ENCODE data around the gene LGR6.
A peak's percentile ranks its signal among the peaks of the same experiment; 100 is the strongest.

LGR6 gene

GRCh38 chr1:202248861-202249260, 55.3 kb downstream of the LGR6 start:
- Histone ChIP-seq H3K4me1 (ENCODE audit: insufficient read depth, insufficient read length) (peaks cover 9% of the 10 kb centered on the region), H3K9ac (ENCODE audit: insufficient read length, low read depth) (no peak overlapping the region), H3K27me3 (ENCODE audit: insufficient read depth, insufficient read length) (peaks cover 5% of the 10 kb centered on the region), H3K36me3 (ENCODE audit: insufficient read depth, insufficient read length, low read length) (no peaks in the 10 kb centered on the region), H3K4me3 (ENCODE audit: insufficient read length, low read depth) (no peak overlapping the region), H3K9me3 (ENCODE audit: insufficient read depth, low read length) (no peaks in the 10 kb centered on the region)
- TF ChIP-seq YY1 (IDR thresholded peaks at IDR 0.05; ENCODE audit: insufficient read depth, insufficient read length), result no peak
- no peak for TF ChIP-seq SUZ12 (IDR thresholded peaks at IDR 0.05; ENCODE audit: extremely low read depth, insufficient read depth, insufficient read length)
- no peak for TF ChIP-seq ZNF274 (IDR thresholded peaks at IDR 0.05; ENCODE audit: low read depth, low read length)
- no peak for DNase-seq (ENCODE audit: low read depth, low spot score)

DNA sequence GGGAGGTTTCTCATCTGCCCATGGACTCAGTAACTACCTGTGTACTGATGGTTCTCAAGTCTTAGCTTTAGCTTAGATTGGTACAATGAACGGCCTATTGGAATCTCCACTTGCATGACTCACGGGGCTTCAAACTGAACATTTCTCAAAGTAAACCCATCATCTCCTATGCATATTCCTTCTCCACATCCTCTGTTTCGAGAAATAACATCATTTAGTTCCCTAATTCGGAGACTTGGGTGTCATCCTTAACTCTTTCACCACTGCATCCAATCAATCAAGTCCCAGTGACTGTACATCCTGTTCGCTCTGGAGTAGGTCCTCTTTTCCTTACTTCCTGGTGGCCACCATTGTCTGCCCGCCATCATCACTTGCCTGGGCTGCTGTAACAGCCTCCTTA, 55.8 kb downstream of the LGR6 start:
- TF ChIP-seq ZNF274 (IDR thresholded peaks at IDR 0.05; ENCODE audit: low read depth, low read length), result no peak
- no peak for TF ChIP-seq YY1 (IDR thresholded peaks at IDR 0.05; ENCODE audit: insufficient read depth, insufficient read length)
- TF ChIP-seq SUZ12 (IDR thresholded peaks at IDR 0.05; ENCODE audit: extremely low read depth, insufficient read depth, insufficient read length), result no peak
- H3K27me3 ChIP-seq (ENCODE audit: insufficient read depth, insufficient read length), result peaks cover 5% of the 10 kb centered on the region
- H3K4me3 ChIP-seq (ENCODE audit: insufficient read length, low read depth), result no peak overlapping the region
- no peaks in the 10 kb centered on the region for H3K36me3 ChIP-seq (ENCODE audit: insufficient read depth, insufficient read length, low read length)
- no peak for DNase-seq (ENCODE audit: low read depth, low spot score)
- peaks cover 9% of the 10 kb centered on the region for H3K4me1 ChIP-seq (ENCODE audit: insufficient read depth, insufficient read length)
- H3K9me3 ChIP-seq (ENCODE audit: insufficient read depth, low read length), result no peaks in the 10 kb centered on the region
- H3K9ac ChIP-seq (ENCODE audit: insufficient read length, low read depth), result no peak overlapping the region

GRCh38 chr1:202249846-202250245, 56.2 kb downstream of the LGR6 start:
- H3K27me3 ChIP-seq (ENCODE audit: insufficient read depth, insufficient read length), result peaks cover 5% of the 10 kb centered on the region

GRCh38 chr1:202250982-202251381, 57.4 kb downstream of the LGR6 start:
- Histone ChIP-seq H3K27me3 (ENCODE audit: insufficient read depth, insufficient read length) (peaks cover 5% of the 10 kb centered on the region), H3K4me3 (ENCODE audit: insufficient read length, low read depth) (no peak overlapping the region), H3K36me3 (ENCODE audit: insufficient read depth, insufficient read length, low read length) (no peaks in the 10 kb centered on the region), H3K4me1 (ENCODE audit: insufficient read depth, insufficient read length) (peaks cover 9% of the 10 kb centered on the region), H3K9ac (ENCODE audit: insufficient read length, low read depth) (peak overlapping the region; percentile 33), H3K9me3 (ENCODE audit: insufficient read depth, low read length) (no peaks in the 10 kb centered on the region)
- TF ChIP-seq SUZ12 (IDR thresholded peaks at IDR 0.05; ENCODE audit: extremely low read depth, insufficient read depth, insufficient read length), result no peak
- TF ChIP-seq ZNF274 (IDR thresholded peaks at IDR 0.05; ENCODE audit: low read depth, low read length), result no peak
- no peak for TF ChIP-seq YY1 (IDR thresholded peaks at IDR 0.05; ENCODE audit: insufficient read depth, insufficient read length)
- DNase-seq (ENCODE audit: low read depth, low spot score), result no peak

More at GRCh38 chr1:202249846-202250245, 56.2 kb downstream of the LGR6 start:
- Histone ChIP-seq H3K9ac (ENCODE audit: insufficient read length, low read depth) (no peak overlapping the region), H3K4me1 (ENCODE audit: insufficient read depth, insufficient read length) (peaks cover 9% of the 10 kb centered on the region), H3K4me3 (ENCODE audit: insufficient read length, low read depth) (no peak overlapping the region), H3K9me3 (ENCODE audit: insufficient read depth, low read length) (no peaks in the 10 kb centered on the region), H3K36me3 (ENCODE audit: insufficient read depth, insufficient read length, low read length) (no peaks in the 10 kb centered on the region)
- TF ChIP-seq SUZ12 (IDR thresholded peaks at IDR 0.05; ENCODE audit: extremely low read depth, insufficient read depth, insufficient read length) (no peak), YY1 (IDR thresholded peaks at IDR 0.05; ENCODE audit: insufficient read depth, insufficient read length) (no peak), ZNF274 (IDR thresholded peaks at IDR 0.05; ENCODE audit: low read depth, low read length) (no peak)
- no peak for DNase-seq (ENCODE audit: low read depth, low spot score)

GRCh38 chr1:202251424-202252256, 58.0 kb downstream of the LGR6 start:
- no peak overlapping the region for H3K9ac ChIP-seq (ENCODE audit: insufficient read length, low read depth)
- peaks cover 9% of the 10 kb centered on the region for H3K4me1 ChIP-seq (ENCODE audit: insufficient read depth, insufficient read length)
- no peak for TF ChIP-seq YY1 (IDR thresholded peaks at IDR 0.05; ENCODE audit: insufficient read depth, insufficient read length)
- TF ChIP-seq SUZ12 (IDR thresholded peaks at IDR 0.05; ENCODE audit: extremely low read depth, insufficient read depth, insufficient read length), result no peak
- TF ChIP-seq ZNF274 (IDR thresholded peaks at IDR 0.05; ENCODE audit: low read depth, low read length), result no peak
- H3K9me3 ChIP-seq (ENCODE audit: insufficient read depth, low read length), result no peaks in the 10 kb centered on the region
- no peak overlapping the region for H3K4me3 ChIP-seq (ENCODE audit: insufficient read length, low read depth)
- H3K27me3 ChIP-seq (ENCODE audit: insufficient read depth, insufficient read length), result peaks cover 5% of the 10 kb centered on the region
- DNase-seq (ENCODE audit: low read depth, low spot score), result no peak
- H3K36me3 ChIP-seq (ENCODE audit: insufficient read depth, insufficient read length, low read length), result no peaks in the 10 kb centered on the region

DNA sequence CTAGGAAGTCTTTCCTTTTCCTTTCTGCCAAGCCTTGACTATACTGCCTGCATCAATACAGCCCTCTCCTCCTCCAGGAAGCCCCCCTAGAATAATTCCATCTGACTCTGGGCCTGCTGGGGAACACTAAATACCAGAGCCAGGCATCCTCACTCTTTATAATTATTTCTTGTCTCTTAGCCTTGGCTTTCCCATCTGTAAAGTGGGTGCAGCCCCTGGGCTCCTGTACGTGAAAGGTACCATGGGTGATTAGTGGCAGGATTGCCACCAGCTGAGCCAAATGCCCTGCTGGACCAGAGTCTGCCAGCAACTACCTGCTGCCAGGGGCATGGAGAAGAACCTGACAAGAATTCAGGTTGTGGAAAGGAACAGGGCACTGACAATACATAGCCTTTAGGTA, 58.7 kb downstream of the LGR6 start:
- Histone ChIP-seq H3K4me1 (ENCODE audit: insufficient read depth, insufficient read length) (peaks cover 9% of the 10 kb centered on the region), H3K9me3 (ENCODE audit: insufficient read depth, low read length) (no peaks in the 10 kb centered on the region), H3K36me3 (ENCODE audit: insufficient read depth, insufficient read length, low read length) (no peaks in the 10 kb centered on the region), H3K27me3 (ENCODE audit: insufficient read depth, insufficient read length) (peaks cover 5% of the 10 kb centered on the region), H3K9ac (ENCODE audit: insufficient read length, low read depth) (no peak overlapping the region), H3K4me3 (ENCODE audit: insufficient read length, low read depth) (no peak overlapping the region)
- no peak for TF ChIP-seq ZNF274 (IDR thresholded peaks at IDR 0.05; ENCODE audit: low read depth, low read length)
- TF ChIP-seq YY1 (IDR thresholded peaks at IDR 0.05; ENCODE audit: insufficient read depth, insufficient read length), result no peak
- TF ChIP-seq SUZ12 (IDR thresholded peaks at IDR 0.05; ENCODE audit: extremely low read depth, insufficient read depth, insufficient read length), result no peak
- DNase-seq (ENCODE audit: low read depth, low spot score), result no peak

DNA sequence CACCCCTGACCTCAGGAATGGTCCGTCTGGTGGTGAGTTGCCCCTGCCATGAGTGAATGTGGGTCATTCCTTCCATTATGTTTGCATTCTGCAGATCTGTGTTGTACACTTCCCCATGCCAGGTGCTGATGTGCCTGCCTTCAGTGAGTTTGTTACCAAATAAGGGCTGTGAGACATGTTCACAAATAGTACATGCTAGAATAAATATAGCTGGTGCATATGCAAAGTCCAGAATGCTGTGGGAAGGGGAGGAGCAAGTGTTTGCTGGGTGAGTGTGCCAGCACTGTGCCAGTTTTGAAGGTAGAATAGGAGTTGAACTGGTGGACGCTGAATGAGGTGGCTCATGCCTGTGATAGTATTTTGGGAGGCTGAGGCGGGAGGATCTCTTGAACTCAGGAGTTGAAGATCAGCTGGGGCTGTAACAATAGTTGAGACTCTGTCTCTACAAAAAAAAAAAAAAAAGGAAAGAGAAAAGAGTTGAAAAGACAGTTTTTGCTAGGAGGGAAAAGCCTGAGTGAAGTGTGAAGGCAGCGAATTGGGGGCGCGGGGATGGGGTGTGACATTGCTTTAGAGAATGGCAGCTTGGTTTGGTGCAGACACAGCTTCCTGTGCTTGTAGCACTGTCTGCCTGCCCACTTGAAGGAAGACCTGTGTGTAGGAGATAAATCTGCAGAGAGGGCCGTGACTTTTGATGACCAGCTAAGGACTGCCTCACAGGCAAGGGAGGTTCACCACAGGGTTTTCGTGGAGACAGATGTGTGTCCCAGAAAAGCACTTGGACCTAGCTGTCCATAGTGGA, 61.1 kb downstream of the LGR6 start:
- no peak overlapping the region for H3K9ac ChIP-seq (ENCODE audit: insufficient read length, low read depth)
- H3K4me1 ChIP-seq (ENCODE audit: insufficient read depth, insufficient read length), result peaks cover 2% of the 10 kb centered on the region
- H3K36me3 ChIP-seq (ENCODE audit: insufficient read depth, insufficient read length, low read length), result no peaks in the 10 kb centered on the region
- no peak overlapping the region for H3K4me3 ChIP-seq (ENCODE audit: insufficient read length, low read depth)
- no peak for TF ChIP-seq SUZ12 (IDR thresholded peaks at IDR 0.05; ENCODE audit: extremely low read depth, insufficient read depth, insufficient read length)
- TF ChIP-seq ZNF274 (IDR thresholded peaks at IDR 0.05; ENCODE audit: low read depth, low read length), result no peak
- no peak for TF ChIP-seq YY1 (IDR thresholded peaks at IDR 0.05; ENCODE audit: insufficient read depth, insufficient read length)
- no peaks in the 10 kb centered on the region for H3K27me3 ChIP-seq (ENCODE audit: insufficient read depth, insufficient read length)
- DNase-seq (ENCODE audit: low read depth, low spot score), result no peak
- no peaks in the 10 kb centered on the region for H3K9me3 ChIP-seq (ENCODE audit: insufficient read depth, low read length)

All from NT2/D1 (cell line).